HCT116 (cell line): Measurements from ENCODE around the gene MYO1E.

Source experiments
- CTCF ChIP-seq, 3 experiments: fragments of 200-600 bp in 1 of 3; sonication (generic) in 1 of 3; IDR thresholded peaks in 2 of 3; conservative IDR thresholded peaks in 1 of 3; 2 replicates each; pipeline ENCODE4 v1.5.1; 2012 to 2017; ENCODE audit warnings: low read depth in 2 of 3, low read length in 2 of 3, antibody characterized with exemption in 1 of 3, borderline replicate concordance in 1 of 3, control low read depth in 1 of 3, mild to moderate bottlenecking in 1 of 3, mixed read lengths in 1 of 3, mixed run types in 1 of 3, moderate library complexity in 1 of 3; ENCODE audit not compliant: insufficient read depth in 1 of 3
- EZH2 ChIP-seq: fragments of 200-600 bp; sonication (generic); IDR thresholded peaks from 2 replicates; pipeline ENCODE4 v1.6.1; 2017; ENCODE audit warnings: antibody characterized with exemption, mixed run types
- EZH2phosphoT487 ChIP-seq: fragments of 200-600 bp; IDR thresholded peaks from 2 replicates; pipeline ENCODE4 v1.6.1; 2018; ENCODE audit warnings: antibody characterized with exemption, borderline replicate concordance
- FOSL1 ChIP-seq: IDR thresholded peaks from 2 replicates; pipeline ENCODE4 v1.6.1; 2012; ENCODE audit warnings: low read depth
- JUND ChIP-seq: IDR thresholded peaks from 2 replicates; pipeline ENCODE4 v1.6.1; 2012
- MAX ChIP-seq: IDR thresholded peaks from 2 replicates; pipeline ENCODE4 v1.6.1; 2012
- POLR2A ChIP-seq: IDR thresholded peaks from 2 replicates; pipeline ENCODE4 v1.7.0; 2011; ENCODE audit warnings: borderline replicate concordance; ENCODE audit not compliant: insufficient read depth, insufficient read length; ENCODE audit errors: extremely low read depth
- POLR2AphosphoS5 ChIP-seq: IDR thresholded peaks from 2 replicates; pipeline ENCODE4 v1.6.1; 2011; ENCODE audit warnings: mild to moderate bottlenecking, low read depth, low read length, moderate library complexity
- SP1 ChIP-seq: IDR thresholded peaks from 2 replicates; pipeline ENCODE4 v1.6.1; 2012; ENCODE audit warnings: low read depth
- YY1 ChIP-seq: IDR thresholded peaks from 2 replicates; pipeline ENCODE4 v1.6.1; 2011; ENCODE audit warnings: low read length, low read depth, moderate library complexity, mild to moderate bottlenecking; ENCODE audit not compliant: insufficient replicate concordance; ENCODE audit errors: extremely low read depth
- ZNF274 ChIP-seq: fragments of 200-500 bp; sonication (Bioruptor generic); IDR thresholded peaks from 2 replicates; pipeline ENCODE4 v1.6.1; 2014; ENCODE audit warnings: mild to moderate bottlenecking, low read depth, low read length, inconsistent platforms
- TF ChIP-seq, protein P1 (sequence below): IDR thresholded peaks from 2 replicates; pipeline ENCODE4 v1.6.1; 2012
- TF ChIP-seq, protein P2 (sequence below): IDR thresholded peaks from 2 replicates; pipeline ENCODE4 v1.6.1; 2011; ENCODE audit warnings: mild to moderate bottlenecking, low read length, moderate library complexity; ENCODE audit not compliant: insufficient replicate concordance; ENCODE audit errors: extremely low read depth
- TF ChIP-seq, protein P3 (sequence below): IDR thresholded peaks from 2 replicates; pipeline ENCODE4 v1.6.1; 2012; ENCODE audit warnings: low read depth

GRCh38 chr15:59104602-59104911 is 268.1 kb downstream of the MYO1E start:
- TF ChIP-seq, protein P1, sequence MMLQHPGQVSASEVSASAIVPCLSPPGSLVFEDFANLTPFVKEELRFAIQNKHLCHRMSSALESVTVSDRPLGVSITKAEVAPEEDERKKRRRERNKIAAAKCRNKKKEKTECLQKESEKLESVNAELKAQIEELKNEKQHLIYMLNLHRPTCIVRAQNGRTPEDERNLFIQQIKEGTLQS, result no peak
- no peak for TF ChIP-seq CTCF (IDR thresholded peaks at IDR 0.05 in 2 of 3, conservative IDR thresholded peaks at IDR 0.05 in 1 of 3; ENCODE audit: borderline replicate concordance in 1 of 3, insufficient read depth in 1 of 3, low read depth in 2 of 3, low read length in 2 of 3)
- TF ChIP-seq, protein P2, sequence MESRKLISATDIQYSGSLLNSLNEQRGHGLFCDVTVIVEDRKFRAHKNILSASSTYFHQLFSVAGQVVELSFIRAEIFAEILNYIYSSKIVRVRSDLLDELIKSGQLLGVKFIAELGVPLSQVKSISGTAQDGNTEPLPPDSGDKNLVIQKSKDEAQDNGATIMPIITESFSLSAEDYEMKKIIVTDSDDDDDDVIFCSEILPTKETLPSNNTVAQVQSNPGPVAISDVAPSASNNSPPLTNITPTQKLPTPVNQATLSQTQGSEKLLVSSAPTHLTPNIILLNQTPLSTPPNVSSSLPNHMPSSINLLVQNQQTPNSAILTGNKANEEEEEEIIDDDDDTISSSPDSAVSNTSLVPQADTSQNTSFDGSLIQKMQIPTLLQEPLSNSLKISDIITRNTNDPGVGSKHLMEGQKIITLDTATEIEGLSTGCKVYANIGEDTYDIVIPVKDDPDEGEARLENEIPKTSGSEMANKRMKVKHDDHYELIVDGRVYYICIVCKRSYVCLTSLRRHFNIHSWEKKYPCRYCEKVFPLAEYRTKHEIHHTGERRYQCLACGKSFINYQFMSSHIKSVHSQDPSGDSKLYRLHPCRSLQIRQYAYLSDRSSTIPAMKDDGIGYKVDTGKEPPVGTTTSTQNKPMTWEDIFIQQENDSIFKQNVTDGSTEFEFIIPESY, result no peak
- TF ChIP-seq MAX, result no peak
- TF ChIP-seq POLR2A, result no peak
- TF ChIP-seq ZNF274, result no peak
- TF ChIP-seq JUND, result no peak
- no peak for TF ChIP-seq YY1
- no peak for TF ChIP-seq EZH2
- TF ChIP-seq POLR2AphosphoS5, result no peak
- no peak for TF ChIP-seq FOSL1
- no peak for TF ChIP-seq EZH2phosphoT487
- TF ChIP-seq, protein P3, sequence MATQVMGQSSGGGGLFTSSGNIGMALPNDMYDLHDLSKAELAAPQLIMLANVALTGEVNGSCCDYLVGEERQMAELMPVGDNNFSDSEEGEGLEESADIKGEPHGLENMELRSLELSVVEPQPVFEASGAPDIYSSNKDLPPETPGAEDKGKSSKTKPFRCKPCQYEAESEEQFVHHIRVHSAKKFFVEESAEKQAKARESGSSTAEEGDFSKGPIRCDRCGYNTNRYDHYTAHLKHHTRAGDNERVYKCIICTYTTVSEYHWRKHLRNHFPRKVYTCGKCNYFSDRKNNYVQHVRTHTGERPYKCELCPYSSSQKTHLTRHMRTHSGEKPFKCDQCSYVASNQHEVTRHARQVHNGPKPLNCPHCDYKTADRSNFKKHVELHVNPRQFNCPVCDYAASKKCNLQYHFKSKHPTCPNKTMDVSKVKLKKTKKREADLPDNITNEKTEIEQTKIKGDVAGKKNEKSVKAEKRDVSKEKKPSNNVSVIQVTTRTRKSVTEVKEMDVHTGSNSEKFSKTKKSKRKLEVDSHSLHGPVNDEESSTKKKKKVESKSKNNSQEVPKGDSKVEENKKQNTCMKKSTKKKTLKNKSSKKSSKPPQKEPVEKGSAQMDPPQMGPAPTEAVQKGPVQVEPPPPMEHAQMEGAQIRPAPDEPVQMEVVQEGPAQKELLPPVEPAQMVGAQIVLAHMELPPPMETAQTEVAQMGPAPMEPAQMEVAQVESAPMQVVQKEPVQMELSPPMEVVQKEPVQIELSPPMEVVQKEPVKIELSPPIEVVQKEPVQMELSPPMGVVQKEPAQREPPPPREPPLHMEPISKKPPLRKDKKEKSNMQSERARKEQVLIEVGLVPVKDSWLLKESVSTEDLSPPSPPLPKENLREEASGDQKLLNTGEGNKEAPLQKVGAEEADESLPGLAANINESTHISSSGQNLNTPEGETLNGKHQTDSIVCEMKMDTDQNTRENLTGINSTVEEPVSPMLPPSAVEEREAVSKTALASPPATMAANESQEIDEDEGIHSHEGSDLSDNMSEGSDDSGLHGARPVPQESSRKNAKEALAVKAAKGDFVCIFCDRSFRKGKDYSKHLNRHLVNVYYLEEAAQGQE, result no peak
- TF ChIP-seq SP1, result no peak
